Central memory CD8-positive, alpha-beta T cell (primary cell): ENCODE data around the gene PALS1.
A peak's percentile ranks its signal among the peaks of the same experiment; 100 is the strongest.

Experiments
- ATAC-seq: fragments of 150-1000 bp; cut with Tn5 transposase; replicated peaks from 2 replicates; pipeline ENCODE4 v1.10.0; 2022; ENCODE audit warnings: mild to moderate bottlenecking, moderate FRiP score, moderate number of reproducible peaks; ENCODE audit not compliant: poor library complexity, severe bottlenecking; ENCODE audit errors: extremely low read depth
- DNase-seq, 2 donors: peaks; one replicate each; pipeline ENCODE4 v3.0.0; 2021; ENCODE audit warnings: low spot score in 2 of 2
- H3K27ac Mint-ChIP-seq: one replicate; pipeline ENCODE4 v1.8.0; 2022; ENCODE audit warnings: low read depth, mild to moderate bottlenecking, moderate library complexity, mixed read lengths
- H3K27me3 Mint-ChIP-seq: one replicate; pipeline ENCODE4 v1.8.0; 2022; ENCODE audit warnings: mixed read lengths
- H3K36me3 Mint-ChIP-seq: one replicate; pipeline ENCODE4 v1.8.0; 2022; ENCODE audit warnings: mild to moderate bottlenecking, moderate library complexity, mixed read lengths; ENCODE audit not compliant: insufficient read depth
- H3K4me1 Mint-ChIP-seq: one replicate; pipeline ENCODE4 v1.8.0; 2022; ENCODE audit warnings: mixed read lengths
- H3K4me3 Mint-ChIP-seq: one replicate; pipeline ENCODE4 v1.8.0; 2022; ENCODE audit warnings: mild to moderate bottlenecking, moderate library complexity, mixed read lengths
- H3K9me3 Mint-ChIP-seq: one replicate; pipeline ENCODE4 v1.8.0; 2022; ENCODE audit warnings: mixed read lengths

The PALS1 gene

DNA sequence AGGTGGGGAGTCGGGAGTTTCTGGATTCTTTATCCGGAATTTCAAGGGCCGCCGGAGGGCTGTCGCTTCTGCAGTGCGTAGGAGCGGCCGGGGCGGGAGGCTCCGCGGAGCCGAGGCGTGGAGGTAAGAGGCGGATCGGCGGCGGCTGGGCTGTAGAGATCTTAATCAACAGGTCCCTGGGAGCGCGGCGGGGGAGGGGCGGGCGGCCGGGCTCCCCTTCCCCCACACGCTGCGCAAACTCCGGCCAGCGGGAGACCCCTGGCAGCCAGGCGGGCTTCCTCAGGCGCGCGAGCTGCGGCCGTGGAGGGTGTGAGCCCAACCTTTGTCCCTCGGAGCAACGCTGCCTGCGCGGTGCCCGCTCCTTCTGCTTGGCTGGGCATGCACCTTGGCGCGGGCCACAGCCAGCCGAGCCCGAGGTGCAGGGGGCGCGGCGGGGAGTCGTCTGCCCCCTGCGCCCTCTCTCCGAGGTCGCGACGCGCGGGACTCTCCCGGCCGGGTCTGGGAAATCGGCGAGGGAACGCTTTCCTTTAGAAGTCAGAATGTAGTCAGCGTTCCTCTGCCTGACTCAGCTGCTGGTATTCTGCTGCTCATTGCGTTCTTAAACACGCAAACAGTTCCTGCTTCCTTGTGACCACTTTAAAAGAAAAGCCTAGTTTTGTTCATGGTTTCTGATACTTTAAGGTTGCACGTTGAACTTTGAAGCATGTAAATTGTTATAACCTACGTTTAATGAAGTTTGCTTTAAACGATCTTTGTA, at the start of gene PALS1:
Gene PALS1, plus strand, starts transcription at position 25 of the 757 bp plus-strand sequence. CDS start 37,736 bp downstream, outside the sequence.
- ATAC-seq (peak; percentile 48), DNase-seq (peak; percentile 27 to 38)
- Mint-ChIP-seq H3K27ac (peak within 1 kb of the TSS; percentile 64), H3K27me3 (no peaks in the 10 kb centered on the region), H3K36me3 (peaks cover 5% of the 10 kb centered on the region), H3K4me1 (peaks cover 16% of the 10 kb centered on the region), H3K4me3 (peak within 1 kb of the TSS; percentile 86), H3K9me3 (no peaks in the 10 kb centered on the region)

DNA sequence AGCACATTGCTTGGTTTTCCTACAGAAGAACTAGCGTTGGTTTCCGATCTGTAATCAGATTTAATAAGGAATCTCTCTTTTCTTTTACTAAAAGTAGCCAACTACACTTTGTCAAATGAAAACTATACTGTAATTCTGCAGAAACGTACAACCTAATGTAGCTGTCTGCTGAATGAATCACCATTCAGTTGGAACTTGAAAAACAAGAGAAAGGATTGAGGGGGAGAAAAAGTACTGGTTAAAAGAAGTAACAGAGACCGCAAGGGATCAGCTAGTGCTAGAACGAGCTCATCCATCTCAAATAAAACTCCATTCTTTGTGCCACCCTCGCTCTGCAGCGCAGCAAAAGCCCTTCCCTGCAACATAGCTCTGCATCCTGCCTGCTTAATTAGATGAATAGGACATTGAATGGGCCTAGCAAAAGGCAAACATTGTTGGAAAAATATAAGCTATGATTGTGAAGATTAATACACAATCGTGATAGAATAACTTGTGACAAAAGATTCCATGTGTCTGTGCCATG, 49.4 kb upstream of the PALS1 start:
- Mint-ChIP-seq H3K9me3 (no peaks in the 10 kb centered on the region), H3K36me3 (peaks cover 1% of the 10 kb centered on the region), H3K27ac (no peak overlapping the region), H3K4me1 (no peaks in the 10 kb centered on the region), H3K4me3 (no peak overlapping the region), H3K27me3 (no peaks in the 10 kb centered on the region)
- DNase-seq (no peak), ATAC-seq (no peak)

DNA sequence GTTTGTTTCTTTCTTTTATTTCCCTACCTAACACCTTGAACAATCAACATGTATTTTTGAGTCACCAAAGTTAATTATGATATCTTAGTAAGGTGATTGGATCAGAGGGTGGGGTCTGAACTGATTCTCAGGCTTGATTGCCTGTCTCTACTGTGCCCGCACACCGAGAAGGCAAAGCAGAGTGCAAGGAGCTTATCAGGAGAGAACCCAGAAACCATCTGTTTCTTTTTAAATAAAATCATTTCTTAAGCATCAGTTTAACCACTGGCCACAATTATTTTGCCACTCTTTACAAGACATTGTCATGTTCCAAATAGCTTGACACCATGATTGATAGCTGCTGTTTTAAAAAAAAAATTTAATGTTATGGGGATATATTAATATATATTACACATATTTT, 48.9 kb upstream of the PALS1 start:
- DNase-seq (no peak), ATAC-seq (no peak)
- H3K27ac Mint-ChIP-seq, result no peak overlapping the region
- no peaks in the 10 kb centered on the region for H3K4me1 Mint-ChIP-seq
- no peaks in the 10 kb centered on the region for H3K9me3 Mint-ChIP-seq
- no peaks in the 10 kb centered on the region for H3K27me3 Mint-ChIP-seq
- H3K36me3 Mint-ChIP-seq, result peaks cover 1% of the 10 kb centered on the region
- no peak overlapping the region for H3K4me3 Mint-ChIP-seq

DNA sequence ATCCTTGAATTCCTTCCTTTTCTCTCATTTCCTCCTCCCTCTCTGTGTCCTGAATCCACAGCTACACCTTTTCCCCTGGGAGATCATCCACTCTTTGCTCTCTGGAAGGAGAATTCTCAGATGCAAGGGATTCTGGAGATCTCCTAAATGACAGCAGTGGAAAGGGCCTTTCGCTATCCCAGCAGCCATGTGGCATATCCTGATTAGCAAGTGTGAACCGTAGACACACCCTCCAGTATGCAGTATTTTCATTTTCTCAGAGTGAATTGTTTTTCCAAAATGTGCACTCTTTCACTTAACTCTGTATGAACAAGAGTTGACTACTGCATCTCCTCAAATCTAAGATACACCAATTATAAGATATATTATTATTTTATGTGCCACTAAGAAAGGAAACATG, 46.0 kb upstream of the PALS1 start:
- Mint-ChIP-seq H3K36me3 (peaks cover 1% of the 10 kb centered on the region), H3K4me3 (no peak overlapping the region), H3K27me3 (peaks cover 7% of the 10 kb centered on the region), H3K9me3 (no peaks in the 10 kb centered on the region), H3K27ac (no peak overlapping the region), H3K4me1 (no peaks in the 10 kb centered on the region)
- ATAC-seq (no peak), DNase-seq (no peak)

DNA sequence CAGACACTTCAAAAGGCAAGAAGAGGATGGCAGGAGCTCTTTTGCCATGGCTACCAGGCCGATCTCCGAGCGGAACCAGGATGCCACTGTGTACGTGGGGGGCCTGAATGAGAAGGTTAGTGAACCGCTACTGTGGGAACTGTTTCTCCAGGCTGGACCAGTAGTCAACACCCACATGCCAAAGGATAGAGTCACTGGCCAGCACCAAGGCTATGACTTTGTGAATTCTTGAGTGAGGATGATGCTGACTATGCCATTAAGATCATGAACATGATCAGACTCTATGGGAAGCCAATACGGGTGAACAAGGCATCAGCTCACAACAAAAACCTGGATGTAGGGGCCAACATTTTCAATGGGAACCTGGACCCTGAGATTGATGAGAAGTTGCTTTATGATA, 42.2 kb upstream of the PALS1 start:
- no peak for DNase-seq
- H3K4me1 Mint-ChIP-seq, result no peaks in the 10 kb centered on the region
- no peaks in the 10 kb centered on the region for H3K9me3 Mint-ChIP-seq
- H3K27ac Mint-ChIP-seq, result no peak overlapping the region
- H3K4me3 Mint-ChIP-seq, result no peak overlapping the region
- peaks cover 37% of the 10 kb centered on the region for H3K27me3 Mint-ChIP-seq
- peaks cover 1% of the 10 kb centered on the region for H3K36me3 Mint-ChIP-seq
- ATAC-seq, result no peak

DNA sequence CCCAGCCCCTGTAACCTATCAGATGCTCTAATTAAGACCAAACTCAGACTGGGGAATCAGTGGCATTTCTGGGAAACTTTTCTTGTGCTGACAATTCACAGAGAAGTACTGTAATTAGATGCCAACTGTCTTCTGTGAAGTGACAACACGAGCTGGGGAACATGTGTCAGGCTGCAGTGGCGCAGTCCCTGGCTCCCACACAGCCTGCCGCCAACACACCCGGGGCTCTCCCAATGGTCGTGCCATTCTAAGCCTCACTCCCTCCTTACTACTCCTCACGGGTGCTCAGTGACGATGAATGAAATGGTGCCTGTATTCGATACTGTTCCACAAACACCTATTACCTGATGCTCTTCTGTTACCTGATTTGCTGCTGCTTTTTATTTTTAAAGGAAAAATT, 33.4 kb upstream of the PALS1 start:
- no peaks in the 10 kb centered on the region for H3K9me3 Mint-ChIP-seq
- no peak overlapping the region for H3K27ac Mint-ChIP-seq

DNA sequence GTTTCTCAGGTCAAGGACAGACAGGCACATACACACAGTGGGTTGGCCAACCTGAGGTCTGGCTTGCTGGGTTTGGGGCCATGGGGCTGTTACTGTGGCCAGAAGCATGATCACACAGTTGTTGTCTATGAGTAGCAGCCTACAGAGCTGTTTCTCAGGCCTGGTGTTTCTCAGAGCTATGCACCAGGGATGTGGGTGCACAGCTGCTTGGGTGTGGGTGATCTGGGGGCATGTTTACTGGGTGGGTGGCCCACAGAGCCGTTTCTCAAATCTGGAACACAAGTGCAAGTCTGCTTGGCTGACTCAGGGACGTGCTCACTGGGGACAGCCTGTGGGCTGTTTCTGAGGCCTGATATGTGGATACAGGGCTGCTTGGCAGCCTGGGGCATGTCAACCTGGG, 23.1 kb upstream of the PALS1 start:
- no peak overlapping the region for H3K4me3 Mint-ChIP-seq
- H3K9me3 Mint-ChIP-seq, result no peaks in the 10 kb centered on the region
- no peaks in the 10 kb centered on the region for H3K36me3 Mint-ChIP-seq
- H3K4me1 Mint-ChIP-seq, result no peaks in the 10 kb centered on the region
- ATAC-seq (no peak), DNase-seq (no peak)
- H3K27me3 Mint-ChIP-seq, result peaks cover 22% of the 10 kb centered on the region
- H3K27ac Mint-ChIP-seq, result no peak overlapping the region

More for the DNA sequence above, 33.4 kb upstream of the PALS1 start:
- DNase-seq (no peak), ATAC-seq (no peak)
- no peak overlapping the region for H3K4me3 Mint-ChIP-seq
- no peaks in the 10 kb centered on the region for H3K4me1 Mint-ChIP-seq
- H3K27me3 Mint-ChIP-seq, result peaks cover 33% of the 10 kb centered on the region
- no peaks in the 10 kb centered on the region for H3K36me3 Mint-ChIP-seq

DNA sequence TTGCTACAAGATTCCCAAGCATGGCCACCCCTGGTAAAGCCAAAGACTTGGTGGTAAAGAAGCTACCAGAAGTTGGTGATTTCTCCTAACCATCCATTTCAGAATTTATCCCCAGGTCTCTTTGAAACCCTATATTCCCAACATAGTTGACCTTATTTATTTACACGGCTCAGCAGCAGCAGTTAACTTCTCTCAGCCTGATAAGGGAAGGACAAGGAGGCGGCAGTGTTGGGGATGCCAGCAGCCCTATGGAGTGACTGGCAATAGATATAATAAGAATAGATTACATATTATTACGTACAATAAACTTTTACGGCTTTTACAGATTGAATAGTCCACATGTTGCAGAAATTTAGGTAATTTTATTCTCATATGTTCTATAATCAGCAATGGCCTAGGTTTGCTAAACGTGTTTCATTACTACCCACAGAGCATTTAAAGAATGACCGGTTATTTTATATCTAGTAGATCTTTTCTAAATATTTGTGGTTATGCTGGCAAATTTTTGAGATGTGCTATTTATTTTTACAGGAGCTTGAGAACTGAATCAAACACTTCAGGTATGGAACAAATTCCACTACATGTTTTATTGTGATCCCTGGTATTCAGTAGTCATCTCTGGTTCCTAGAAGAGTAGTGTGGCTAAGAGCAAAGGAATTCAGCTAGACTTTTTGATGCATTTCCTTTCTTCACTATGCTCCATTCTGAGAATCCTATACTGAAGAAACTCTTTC, 19.8 kb upstream of the PALS1 start:
- no peak overlapping the region for H3K27ac Mint-ChIP-seq
- H3K9me3 Mint-ChIP-seq, result no peaks in the 10 kb centered on the region
- no peaks in the 10 kb centered on the region for H3K36me3 Mint-ChIP-seq
- no peak overlapping the region for H3K4me3 Mint-ChIP-seq
- ATAC-seq (no peak), DNase-seq (no peak)
- H3K27me3 Mint-ChIP-seq, result peaks cover 36% of the 10 kb centered on the region
- no peaks in the 10 kb centered on the region for H3K4me1 Mint-ChIP-seq

DNA sequence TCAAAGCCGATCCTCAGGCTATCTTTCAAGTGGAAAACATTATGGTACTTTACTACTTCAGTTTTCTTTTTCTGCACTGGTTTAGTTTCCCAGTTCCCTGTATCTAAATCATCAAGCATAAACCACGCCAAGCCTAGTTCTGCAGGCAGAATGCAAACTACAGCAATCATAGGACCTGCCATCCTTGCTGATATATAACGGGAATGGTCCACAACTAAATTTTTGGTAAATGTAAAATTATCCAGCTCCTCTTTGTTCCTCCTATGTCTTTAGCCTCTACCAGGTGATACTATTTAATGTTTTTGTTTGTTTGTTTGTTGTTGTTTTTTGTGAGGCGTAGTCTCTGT, 19.3 kb upstream of the PALS1 start:
- H3K27ac Mint-ChIP-seq, result no peak overlapping the region

DNA sequence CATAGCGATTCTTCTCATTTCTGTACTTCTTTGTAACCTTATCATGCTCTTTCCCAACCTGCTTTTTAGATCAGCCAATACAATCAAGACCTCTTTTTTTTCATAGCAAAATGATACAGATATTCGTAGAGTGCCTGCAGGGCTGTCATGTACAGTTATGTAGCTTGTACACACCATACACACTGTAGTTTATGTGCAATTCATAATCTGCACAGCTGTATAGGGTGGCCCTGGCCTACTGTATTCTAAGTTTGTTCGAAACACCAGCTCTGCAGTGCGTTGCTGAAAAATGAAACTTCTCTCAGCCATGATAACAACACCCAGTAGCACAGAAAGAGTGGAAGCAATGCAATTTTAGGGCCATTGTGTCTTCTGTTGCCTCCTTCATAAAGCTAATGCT, 15.7 kb upstream of the PALS1 start:
- DNase-seq (no peak), ATAC-seq (no peak)
- H3K9me3 Mint-ChIP-seq, result no peaks in the 10 kb centered on the region
- peaks cover 14% of the 10 kb centered on the region for H3K27me3 Mint-ChIP-seq
- no peaks in the 10 kb centered on the region for H3K4me1 Mint-ChIP-seq
- H3K4me3 Mint-ChIP-seq, result no peak overlapping the region
- H3K27ac Mint-ChIP-seq, result no peak overlapping the region
- H3K36me3 Mint-ChIP-seq, result no peaks in the 10 kb centered on the region

More for the DNA sequence above, 19.3 kb upstream of the PALS1 start:
- DNase-seq, result no peak
- ATAC-seq, result no peak
- Mint-ChIP-seq H3K4me3 (no peak overlapping the region), H3K4me1 (no peaks in the 10 kb centered on the region), H3K36me3 (no peaks in the 10 kb centered on the region), H3K9me3 (no peaks in the 10 kb centered on the region), H3K27me3 (peaks cover 36% of the 10 kb centered on the region)

DNA sequence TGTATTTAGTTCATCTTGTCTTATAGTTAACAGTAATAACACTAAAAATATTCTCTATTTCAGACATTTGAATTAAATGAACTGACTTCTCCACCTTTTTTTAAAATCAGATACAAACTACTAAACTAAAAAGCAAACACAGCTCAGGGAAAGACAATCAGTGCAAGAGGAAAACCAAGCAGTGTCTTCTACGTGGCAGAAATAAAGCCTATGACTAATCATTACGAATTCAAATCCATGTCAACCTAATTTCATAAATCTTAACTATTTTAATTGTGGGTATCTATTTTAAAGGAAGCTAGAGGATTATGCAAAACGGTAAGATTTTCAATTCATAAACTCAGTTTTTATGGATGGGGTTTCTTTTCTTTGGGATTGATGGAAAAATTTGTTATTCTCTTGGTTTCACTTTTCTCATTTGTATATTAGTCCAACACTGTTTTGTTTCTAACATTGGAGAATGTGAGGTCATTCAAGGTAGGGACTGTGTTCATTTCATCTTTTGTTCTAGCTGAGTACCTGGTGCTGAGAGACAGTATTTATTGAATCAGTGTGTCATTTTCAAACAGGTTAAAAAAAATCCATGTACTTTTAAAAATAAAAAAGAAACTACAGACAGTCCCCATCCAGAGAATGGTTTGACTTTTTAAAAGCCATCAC, 12.8 kb upstream of the PALS1 start:
- H3K36me3 Mint-ChIP-seq, result no peaks in the 10 kb centered on the region
- H3K27me3 Mint-ChIP-seq, result peaks cover 14% of the 10 kb centered on the region
- DNase-seq (no peak), ATAC-seq (no peak)
- H3K4me1 Mint-ChIP-seq, result no peaks in the 10 kb centered on the region
- H3K27ac Mint-ChIP-seq, result no peak overlapping the region
- H3K4me3 Mint-ChIP-seq, result no peak overlapping the region
- H3K9me3 Mint-ChIP-seq, result no peaks in the 10 kb centered on the region

DNA sequence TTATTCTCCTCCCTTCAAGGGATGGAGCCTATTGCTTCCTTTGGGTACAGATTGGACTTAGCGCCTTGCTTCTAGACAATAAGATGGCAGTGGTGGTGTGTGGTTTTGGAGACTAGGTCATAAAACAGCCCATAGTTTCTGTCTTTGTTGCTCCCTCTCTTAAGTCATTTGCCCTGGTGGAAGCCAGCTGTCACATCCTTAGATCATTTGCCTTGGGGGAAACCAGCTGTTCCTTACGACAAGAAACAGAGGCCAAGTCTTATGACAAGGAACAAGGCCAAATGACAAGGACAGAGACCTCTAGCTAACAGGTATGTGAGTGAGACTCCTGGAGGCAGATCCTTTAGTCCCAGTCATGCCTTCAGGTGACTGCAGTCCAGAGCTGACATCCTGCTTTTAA, 9.2 kb upstream of the PALS1 start:
- DNase-seq (no peak), ATAC-seq (no peak)
- H3K27ac Mint-ChIP-seq, result no peak overlapping the region
- no peaks in the 10 kb centered on the region for H3K4me1 Mint-ChIP-seq
- no peaks in the 10 kb centered on the region for H3K36me3 Mint-ChIP-seq
- H3K4me3 Mint-ChIP-seq, result no peak overlapping the region
- no peaks in the 10 kb centered on the region for H3K27me3 Mint-ChIP-seq
- H3K9me3 Mint-ChIP-seq, result no peaks in the 10 kb centered on the region
